WI38 (cell line): ENCODE data around the gene CA11.

Experiments
- H3K4me3 ChIP-seq: 2 replicates; pipeline ENCODE4 v1.5.1; 2011; ENCODE audit warnings: low read depth, mild to moderate bottlenecking, control low read depth, low read length
- TF ChIP-seq, protein P1 (sequence below): IDR thresholded peaks from 2 replicates; pipeline ENCODE4 v1.5.1; 2012; ENCODE audit warnings: low read depth, mild to moderate bottlenecking, control low read depth, low read length

The CA11 gene

GRCh38 chr19:48606463-48607358, 39.3 kb downstream of the CA11 start, which contains the start of gene SPACA4:
Gene SPACA4, plus strand, starts transcription at chr19:48606742. Its CDS starts 237 bp downstream, at chr19:48606979.
- H3K4me3 ChIP-seq, result no peak within 1 kb of the TSS
- TF ChIP-seq, protein P1, sequence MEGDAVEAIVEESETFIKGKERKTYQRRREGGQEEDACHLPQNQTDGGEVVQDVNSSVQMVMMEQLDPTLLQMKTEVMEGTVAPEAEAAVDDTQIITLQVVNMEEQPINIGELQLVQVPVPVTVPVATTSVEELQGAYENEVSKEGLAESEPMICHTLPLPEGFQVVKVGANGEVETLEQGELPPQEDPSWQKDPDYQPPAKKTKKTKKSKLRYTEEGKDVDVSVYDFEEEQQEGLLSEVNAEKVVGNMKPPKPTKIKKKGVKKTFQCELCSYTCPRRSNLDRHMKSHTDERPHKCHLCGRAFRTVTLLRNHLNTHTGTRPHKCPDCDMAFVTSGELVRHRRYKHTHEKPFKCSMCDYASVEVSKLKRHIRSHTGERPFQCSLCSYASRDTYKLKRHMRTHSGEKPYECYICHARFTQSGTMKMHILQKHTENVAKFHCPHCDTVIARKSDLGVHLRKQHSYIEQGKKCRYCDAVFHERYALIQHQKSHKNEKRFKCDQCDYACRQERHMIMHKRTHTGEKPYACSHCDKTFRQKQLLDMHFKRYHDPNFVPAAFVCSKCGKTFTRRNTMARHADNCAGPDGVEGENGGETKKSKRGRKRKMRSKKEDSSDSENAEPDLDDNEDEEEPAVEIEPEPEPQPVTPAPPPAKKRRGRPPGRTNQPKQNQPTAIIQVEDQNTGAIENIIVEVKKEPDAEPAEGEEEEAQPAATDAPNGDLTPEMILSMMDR, result no peak

GRCh38 chr19:48603850-48604249, 42.1 kb downstream of the CA11 start:
- TF ChIP-seq, protein P1, result no peak
- H3K4me3 ChIP-seq, result no peak overlapping the region

GRCh38 chr19:48603449-48603848, 42.5 kb downstream of the CA11 start:
- TF ChIP-seq, protein P1, result no peak
- H3K4me3 ChIP-seq, result no peak overlapping the region

DNA sequence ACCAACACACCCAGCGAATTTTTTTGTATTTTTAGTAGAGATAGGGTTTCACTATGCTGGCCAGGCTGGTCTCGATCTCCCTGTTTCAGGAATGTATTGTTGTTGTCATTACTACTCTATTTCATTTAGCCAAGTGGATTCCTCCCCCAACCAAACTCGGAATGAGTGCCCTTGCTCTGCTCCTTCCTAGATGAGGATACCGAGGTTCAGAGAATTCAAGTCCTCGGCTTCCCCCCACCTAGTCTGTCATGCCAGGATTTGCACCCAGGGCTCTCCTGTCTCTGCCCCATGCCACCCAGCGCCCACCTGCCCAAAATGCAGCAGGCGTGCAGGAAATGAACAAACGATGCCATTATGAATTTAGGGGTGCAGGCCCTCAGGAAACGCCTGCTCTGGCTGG, 43.0 kb downstream of the CA11 start:
- H3K4me3 ChIP-seq, result no peak overlapping the region
- TF ChIP-seq, protein P1, result no peak

GRCh38 chr19:48600679-48601417, 45.1 kb downstream of the CA11 start:
- TF ChIP-seq, protein P1, result no peak
- H3K4me3 ChIP-seq, result no peak overlapping the region

DNA sequence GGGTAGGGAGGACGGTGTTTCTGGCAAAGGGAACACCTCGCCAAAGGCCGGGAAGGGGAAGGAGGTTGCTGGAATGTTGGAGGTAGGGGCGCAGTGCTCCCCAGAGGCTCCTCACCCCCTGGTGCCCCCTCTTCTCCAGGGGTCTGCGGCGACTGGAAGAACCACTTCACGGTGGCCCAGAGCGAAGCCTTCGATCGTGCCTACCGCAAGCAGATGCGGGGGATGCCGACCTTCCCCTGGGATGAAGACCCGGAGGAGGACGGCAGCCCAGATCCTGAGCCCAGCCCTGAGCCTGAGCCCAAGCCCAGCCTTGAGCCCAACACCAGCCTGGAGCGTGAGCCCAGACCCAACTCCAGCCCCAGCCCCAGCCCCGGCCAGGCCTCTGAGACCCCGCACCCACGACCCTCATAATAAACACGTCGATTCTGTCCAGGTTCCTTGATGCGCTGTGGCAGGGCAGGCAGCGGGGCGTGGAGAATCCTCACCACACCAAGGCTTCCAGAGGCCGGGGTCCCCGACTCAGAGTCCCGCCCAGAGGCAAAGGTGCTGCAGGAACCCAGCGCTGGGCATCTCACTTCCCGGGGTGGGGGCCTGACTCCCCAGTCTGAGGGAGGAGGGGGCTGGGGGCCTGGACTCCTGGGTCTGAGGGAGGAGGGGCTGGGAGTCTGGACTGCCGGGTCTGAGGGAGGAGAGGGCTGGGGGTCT, 46.8 kb downstream of the CA11 start:
- no peak overlapping the region for H3K4me3 ChIP-seq
- TF ChIP-seq, protein P1, result no peak
